ENCODE measurements around the gene PANX2. TPM values are rescaled to one million over a fixed set of nuclear protein-coding genes. Genes with fewer than 3 reads are reported as not detected.
A peak's percentile ranks its signal among the peaks of the same experiment; 100 is the strongest.

Gene PANX2
- total and polyA plus RNA-seq, 9 of the 15 experiments (the other 6 are each of a cell fraction or from before 2014, with no cell fraction given): 0.01 to 3.9 (median 0.67) TPM; not detected in 1

DNA sequence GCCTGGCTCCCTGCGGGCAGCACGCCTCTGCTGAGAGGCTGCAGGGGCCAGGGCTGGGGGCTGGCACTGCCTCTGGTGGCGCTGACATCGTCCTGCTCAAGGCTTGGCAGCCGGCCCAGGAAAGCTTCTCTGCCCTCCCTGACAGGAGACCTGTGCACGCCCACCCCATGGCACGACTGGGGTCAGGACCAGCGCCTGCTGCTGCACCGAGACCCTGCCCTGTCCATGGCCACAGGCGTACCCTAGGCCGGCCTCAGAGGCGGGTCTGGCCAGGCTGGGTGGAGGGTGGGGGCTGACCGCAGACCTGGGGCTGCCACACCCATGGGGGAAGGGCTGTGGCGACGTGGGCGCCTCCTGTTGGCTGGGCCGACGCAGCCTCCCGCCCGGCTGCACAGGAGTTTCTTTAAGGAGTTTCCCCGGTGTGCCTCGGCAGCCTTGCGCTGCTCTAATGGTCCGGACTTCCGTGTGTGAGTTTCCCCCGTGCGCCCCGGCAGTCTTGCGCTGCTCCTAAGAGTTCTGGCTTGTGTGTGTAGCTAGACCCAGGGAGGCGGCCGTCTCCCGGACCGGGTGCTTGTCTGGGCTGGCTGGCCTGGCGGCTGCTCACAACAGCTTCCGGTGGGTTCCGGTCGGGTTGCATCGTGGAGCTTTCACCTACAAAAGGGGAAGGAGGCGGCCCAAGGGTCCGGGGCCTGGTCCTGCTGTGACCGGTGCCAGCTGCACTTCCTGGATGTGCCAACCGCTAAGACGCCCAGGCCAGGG, 19.8 kb downstream of the PANX2 start:
- Histone ChIP-seq H3K4me1 (replicated peaks in 1 of 2; ENCODE audit: control insufficient read depth in 2 of 2, insufficient read depth in 2 of 2, low read length in 2 of 2) (peaks cover 20 to 79% of the 10 kb centered on the region in 2 experiments), H3K4me3 (peak overlapping the region; percentile 47)
- peak; percentile 89 for ATAC-seq
- 0 out of 2 replicates have a peak, but pooled peaks have one; percentile 33 for TF ChIP-seq ETS1 (conservative IDR thresholded peaks at IDR 0.05; ENCODE audit: control insufficient read depth, low read depth, low read length)
- peak; percentile 63; the same call in 1 of the 2 replicates for TF ChIP-seq ELF1 (tag; IDR thresholded peaks at IDR 0.05)
- TF ChIP-seq RB1 (IDR thresholded peaks at IDR 0.05; ENCODE audit: low read depth): 0 out of 2 replicates have a peak, but pooled peaks have one; percentile 39
- TF ChIP-seq YY1 (IDR thresholded peaks at IDR 0.05; ENCODE audit: borderline replicate concordance in 1 of 3, control insufficient read depth in 1 of 3, extremely low read depth in 1 of 3, insufficient read depth in 3 of 3, insufficient read length in 1 of 3, insufficient replicate concordance in 2 of 3, low read depth in 1 of 3, low read length in 2 of 3): peak in 1 of 3 experiments; percentile 2
- peak in 1 of 2 experiments; percentile 89; a peak in 2 of 4 replicates for TF ChIP-seq MLLT1 (IDR thresholded peaks at IDR 0.05)
- peak; percentile 80 for TF ChIP-seq SMAD4 (CRISPR knock-in tag; conservative IDR thresholded peaks at IDR 0.05)
- peak; percentile 68 for TF ChIP-seq TFAP4 (CRISPR knock-in tag; IDR thresholded peaks at IDR 0.05; ENCODE audit: borderline replicate concordance)
- 0 out of 2 replicates have a peak, but pooled peaks have one; percentile 33 for TF ChIP-seq RNF2 (IDR thresholded peaks at IDR 0.05)
- TF ChIP-seq, protein P1, sequence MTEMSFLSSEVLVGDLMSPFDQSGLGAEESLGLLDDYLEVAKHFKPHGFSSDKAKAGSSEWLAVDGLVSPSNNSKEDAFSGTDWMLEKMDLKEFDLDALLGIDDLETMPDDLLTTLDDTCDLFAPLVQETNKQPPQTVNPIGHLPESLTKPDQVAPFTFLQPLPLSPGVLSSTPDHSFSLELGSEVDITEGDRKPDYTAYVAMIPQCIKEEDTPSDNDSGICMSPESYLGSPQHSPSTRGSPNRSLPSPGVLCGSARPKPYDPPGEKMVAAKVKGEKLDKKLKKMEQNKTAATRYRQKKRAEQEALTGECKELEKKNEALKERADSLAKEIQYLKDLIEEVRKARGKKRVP (CRISPR knock-in tag; IDR thresholded peaks at IDR 0.05): no peak
- 0 out of 2 replicates have a peak, but pooled peaks have one; percentile 4 for TF ChIP-seq EP300 (IDR thresholded peaks at IDR 0.05; ENCODE audit: low read length)
- peak; percentile 97 for TF ChIP-seq CBFB (CRISPR knock-in tag; IDR thresholded peaks at IDR 0.05)
- TF ChIP-seq HMG20A (CRISPR knock-in tag; conservative IDR thresholded peaks at IDR 0.05): no peak
- no peak for TF ChIP-seq ZFP1 (CRISPR knock-in tag; IDR thresholded peaks at IDR 0.05)
- no peak for TF ChIP-seq ADNP (tag; IDR thresholded peaks at IDR 0.05)
- no peak for TF ChIP-seq DNMT1 (IDR thresholded peaks at IDR 0.05)
- peak; percentile 97 for TF ChIP-seq KLF1 (tag; IDR thresholded peaks at IDR 0.05)

More for the DNA sequence above, 19.8 kb downstream of the PANX2 start:
- Histone ChIP-seq H3K9ac (ENCODE audit: insufficient read depth in 1 of 2, low read depth in 2 of 2, low read length in 2 of 2) (peak overlapping the region; percentile 79 to 93), H3K9me1 (ENCODE audit: control insufficient read depth, insufficient read depth, low read length) (peaks cover 7% of the 10 kb centered on the region), H3K27ac (ENCODE audit: extremely low read depth, low read depth, low read length) (peak overlapping the region; percentile 79), H3K79me2 (ENCODE audit: control insufficient read depth, insufficient read depth, low read length) (peaks cover 65% of the 10 kb centered on the region), H3K27me3 (ENCODE audit: control insufficient read depth in 2 of 2, insufficient read depth in 2 of 2, low read length in 2 of 2) (no peaks in the 10 kb centered on the region), H3K4me2 (ENCODE audit: insufficient read depth, low read length) (peak overlapping the region; percentile 70), H3K9me3 (replicated peaks; ENCODE audit: control insufficient read depth, insufficient read depth, low read depth, low read length) (no peaks in the 10 kb centered on the region), H2AFZ (ENCODE audit: low read depth, low read length) (peak overlapping the region; percentile 76; the same call in 1 of the 2 replicates), H3K36me3 (ENCODE audit: control insufficient read depth, insufficient read depth, low read length) (peaks cover 50% of the 10 kb centered on the region; the same call in 2 of the 3 replicates), H4K20me1 (replicated peaks; ENCODE audit: control insufficient read depth, insufficient read depth, low read length) (peaks cover 8% of the 10 kb centered on the region)
- DNase-seq (ENCODE audit: extremely low read depth in 1 of 4, low spot score in 3 of 4) (peak; percentile 85 to 87 (median 86)), FAIRE-seq (no peak)
- WGBS (ENCODE audit: insufficient coverage, low coverage, missing lambda C conversion rate): 6% methylated on average over 24 of the region's 43 CpGs
- no TSS peak for BruUV-seq (replicated peaks)
- in situ Hi-C loops (cut with MboI) (no loop called here), intact Hi-C loops (cut with micrococcal nuclease) (no loop called here)
- ChIA-PET POLR2A (interaction anchor here (0.6 to 0.7 kb wide), 7 partner anchors 19 to 416 kb away, joined by 3 to 4 read pairs (median 3); no protein-coding TSS in a partner anchor), CTCF (ENCODE audit: low intra/inter-chr PET ratio) (interaction anchor here (1.2 kb wide), 1 partner anchor 41 kb away, joined by 3 read pairs; no protein-coding TSS in a partner anchor)
